HEK293T (cell line): ENCODE measurements around the gene MCL1.

Experiments used
- BHLHE40 ChIP-seq: fragments of 450-650 bp; IDR thresholded peaks from 2 replicates; pipeline ENCODE4 v1.6.1; 2016; ENCODE audit warnings: mild to moderate bottlenecking, moderate library complexity, borderline replicate concordance
- ELF4 ChIP-seq: fragments of 450-650 bp; IDR thresholded peaks from 2 replicates; pipeline ENCODE4 v1.6.1; 2017; ENCODE audit warnings: antibody characterized with exemption
- FOXA1 ChIP-seq: fragments of 450-650 bp; IDR thresholded peaks from 2 replicates; pipeline ENCODE4 v1.6.1; 2016; ENCODE audit warnings: mild to moderate bottlenecking
- FOXM1 ChIP-seq: fragments of 450-650 bp; IDR thresholded peaks from 2 replicates; pipeline ENCODE4 v1.6.1; 2017; ENCODE audit warnings: mild to moderate bottlenecking, borderline replicate concordance
- SUZ12 ChIP-seq: fragments of 450-650 bp; IDR thresholded peaks from 2 replicates; pipeline ENCODE4 v1.6.1; 2016; ENCODE audit warnings: mild to moderate bottlenecking
- TARDBP ChIP-seq: fragments of 450-650 bp; IDR thresholded peaks from 2 replicates; pipeline ENCODE4 v1.6.1; 2016
- TF ChIP-seq, protein P1 (sequence below): fragments of 450-650 bp; IDR thresholded peaks from 2 replicates; pipeline ENCODE4 v1.6.1; 2016

DNA sequence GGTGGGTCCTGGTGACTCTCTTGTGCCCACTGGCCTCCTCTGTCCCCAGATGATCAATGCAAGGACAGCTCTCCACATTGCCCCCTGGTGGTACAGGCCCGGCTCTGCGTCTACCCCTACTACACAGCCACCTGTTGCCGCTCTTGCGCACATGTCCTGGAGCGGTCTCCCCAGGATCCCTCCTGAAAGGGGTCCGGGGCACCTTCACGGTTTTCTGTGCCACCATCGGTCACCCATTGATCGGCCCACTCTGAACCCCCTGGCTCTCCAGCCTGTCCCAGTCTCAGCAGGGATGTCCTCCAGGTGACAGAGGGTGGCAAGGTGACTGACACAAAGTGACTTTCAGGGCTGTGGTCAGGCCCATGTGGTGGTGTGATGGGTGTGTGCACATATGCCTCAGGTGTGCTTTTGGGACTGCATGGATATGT is 19.4 kb downstream of the MCL1 start:
- TF ChIP-seq BHLHE40 = no peak
- no peak for TF ChIP-seq FOXA1
- no peak for TF ChIP-seq ELF4
- no peak for TF ChIP-seq TARDBP
- no peak for TF ChIP-seq FOXM1
- no peak for TF ChIP-seq SUZ12
- TF ChIP-seq, protein P1, sequence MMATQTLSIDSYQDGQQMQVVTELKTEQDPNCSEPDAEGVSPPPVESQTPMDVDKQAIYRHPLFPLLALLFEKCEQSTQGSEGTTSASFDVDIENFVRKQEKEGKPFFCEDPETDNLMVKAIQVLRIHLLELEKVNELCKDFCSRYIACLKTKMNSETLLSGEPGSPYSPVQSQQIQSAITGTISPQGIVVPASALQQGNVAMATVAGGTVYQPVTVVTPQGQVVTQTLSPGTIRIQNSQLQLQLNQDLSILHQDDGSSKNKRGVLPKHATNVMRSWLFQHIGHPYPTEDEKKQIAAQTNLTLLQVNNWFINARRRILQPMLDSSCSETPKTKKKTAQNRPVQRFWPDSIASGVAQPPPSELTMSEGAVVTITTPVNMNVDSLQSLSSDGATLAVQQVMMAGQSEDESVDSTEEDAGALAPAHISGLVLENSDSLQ = no peak
